ENCODE results near the gene ATN1.

DNA sequence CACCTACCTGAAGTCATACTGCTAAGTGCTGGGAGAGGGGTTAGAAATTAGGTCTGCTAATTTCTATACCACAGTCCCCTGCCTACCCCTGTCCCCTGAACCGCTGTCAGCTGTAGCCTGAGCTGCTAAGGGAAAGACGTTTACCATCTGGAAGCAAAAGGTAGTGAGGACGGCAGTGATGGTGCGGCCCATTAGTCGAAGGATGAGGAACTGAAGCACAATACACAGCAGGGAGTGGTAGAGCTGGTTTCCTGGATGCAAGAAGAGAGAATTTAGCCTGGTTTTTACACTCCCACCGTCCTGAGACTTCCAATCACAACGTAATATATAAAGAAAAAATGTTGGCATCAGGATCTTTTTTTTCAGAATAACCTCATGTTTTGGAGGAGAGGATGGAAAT, 54.8 kb downstream of the ATN1 start:
- TF ChIP-seq POLR2AphosphoS5 (IDR thresholded peaks at IDR 0.05) (no peak), EP300 (IDR thresholded peaks at IDR 0.05; ENCODE audit: low read depth) (no peak), POLR2A (IDR thresholded peaks at IDR 0.05) (no peak)
- TF ChIP-seq, protein P1, sequence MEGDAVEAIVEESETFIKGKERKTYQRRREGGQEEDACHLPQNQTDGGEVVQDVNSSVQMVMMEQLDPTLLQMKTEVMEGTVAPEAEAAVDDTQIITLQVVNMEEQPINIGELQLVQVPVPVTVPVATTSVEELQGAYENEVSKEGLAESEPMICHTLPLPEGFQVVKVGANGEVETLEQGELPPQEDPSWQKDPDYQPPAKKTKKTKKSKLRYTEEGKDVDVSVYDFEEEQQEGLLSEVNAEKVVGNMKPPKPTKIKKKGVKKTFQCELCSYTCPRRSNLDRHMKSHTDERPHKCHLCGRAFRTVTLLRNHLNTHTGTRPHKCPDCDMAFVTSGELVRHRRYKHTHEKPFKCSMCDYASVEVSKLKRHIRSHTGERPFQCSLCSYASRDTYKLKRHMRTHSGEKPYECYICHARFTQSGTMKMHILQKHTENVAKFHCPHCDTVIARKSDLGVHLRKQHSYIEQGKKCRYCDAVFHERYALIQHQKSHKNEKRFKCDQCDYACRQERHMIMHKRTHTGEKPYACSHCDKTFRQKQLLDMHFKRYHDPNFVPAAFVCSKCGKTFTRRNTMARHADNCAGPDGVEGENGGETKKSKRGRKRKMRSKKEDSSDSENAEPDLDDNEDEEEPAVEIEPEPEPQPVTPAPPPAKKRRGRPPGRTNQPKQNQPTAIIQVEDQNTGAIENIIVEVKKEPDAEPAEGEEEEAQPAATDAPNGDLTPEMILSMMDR (IDR thresholded peaks at IDR 0.05): no peak

Data from transverse colon (tissue), 4 donors.